GM23248 (cell line): ENCODE results near the gene MUC16.

ENCODE experiments used
- EZH2 ChIP-seq: fragments of 200-600 bp; sonication (generic); IDR thresholded peaks from 2 replicates; pipeline ENCODE4 v1.6.1; 2018; ENCODE audit warnings: antibody characterized with exemption, mild to moderate bottlenecking; ENCODE audit not compliant: insufficient read depth, poor library complexity, severe bottlenecking
- EZH2phosphoT487 ChIP-seq: fragments of 200-600 bp; sonication (generic); IDR thresholded peaks from 2 replicates; pipeline ENCODE4 v1.6.1; 2018; ENCODE audit warnings: antibody characterized with exemption, moderate library complexity, mild to moderate bottlenecking, low read depth; ENCODE audit not compliant: insufficient read depth

- TF ChIP-seq EZH2 (no peak), EZH2phosphoT487 (no peak)
These were observed 3.8 kb upstream of the MUC16 start for GRCh38 chr19:9013988-9014387.
